PC-3 (cell line): ENCODE measurements around the gene ELANE.

ENCODE experiments used
- EZH2 ChIP-seq: fragments of 300-600 bp; sonication (generic); IDR thresholded peaks from one replicate; pipeline ENCODE4 v1.6.1; 2017; ENCODE audit warnings: antibody characterized with exemption, mild to moderate bottlenecking, low read length; ENCODE audit not compliant: unreplicated experiment
- TF ChIP-seq, protein P1 (sequence below): fragments of 300-600 bp; sonication (generic); conservative IDR thresholded peaks from 2 replicates; pipeline ENCODE4 v1.5.1; 2017; ENCODE audit warnings: antibody characterized with exemption, low read depth, mild to moderate bottlenecking, low read length

DNA sequence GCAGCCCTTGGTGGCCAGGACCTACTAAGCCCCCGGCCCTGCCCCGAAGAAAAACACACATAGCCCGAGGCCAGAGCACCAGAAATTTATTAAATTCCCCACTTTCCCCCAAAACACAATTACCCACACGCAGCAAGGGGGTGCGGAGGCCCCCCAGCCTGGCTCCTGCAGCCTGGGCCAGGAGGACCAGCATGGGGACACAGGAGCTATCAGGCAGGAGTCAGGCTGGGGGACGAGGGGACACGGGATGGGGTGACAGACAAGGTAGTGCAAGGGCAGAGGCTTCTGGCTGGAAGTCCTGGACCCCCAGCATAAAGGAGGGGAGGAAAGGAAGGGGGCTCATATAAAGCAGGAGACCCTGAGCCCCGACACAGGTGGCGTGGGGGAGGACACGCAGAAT is 44.3 kb downstream of the ELANE start:
- TF ChIP-seq EZH2 = no peak
- TF ChIP-seq, protein P1, sequence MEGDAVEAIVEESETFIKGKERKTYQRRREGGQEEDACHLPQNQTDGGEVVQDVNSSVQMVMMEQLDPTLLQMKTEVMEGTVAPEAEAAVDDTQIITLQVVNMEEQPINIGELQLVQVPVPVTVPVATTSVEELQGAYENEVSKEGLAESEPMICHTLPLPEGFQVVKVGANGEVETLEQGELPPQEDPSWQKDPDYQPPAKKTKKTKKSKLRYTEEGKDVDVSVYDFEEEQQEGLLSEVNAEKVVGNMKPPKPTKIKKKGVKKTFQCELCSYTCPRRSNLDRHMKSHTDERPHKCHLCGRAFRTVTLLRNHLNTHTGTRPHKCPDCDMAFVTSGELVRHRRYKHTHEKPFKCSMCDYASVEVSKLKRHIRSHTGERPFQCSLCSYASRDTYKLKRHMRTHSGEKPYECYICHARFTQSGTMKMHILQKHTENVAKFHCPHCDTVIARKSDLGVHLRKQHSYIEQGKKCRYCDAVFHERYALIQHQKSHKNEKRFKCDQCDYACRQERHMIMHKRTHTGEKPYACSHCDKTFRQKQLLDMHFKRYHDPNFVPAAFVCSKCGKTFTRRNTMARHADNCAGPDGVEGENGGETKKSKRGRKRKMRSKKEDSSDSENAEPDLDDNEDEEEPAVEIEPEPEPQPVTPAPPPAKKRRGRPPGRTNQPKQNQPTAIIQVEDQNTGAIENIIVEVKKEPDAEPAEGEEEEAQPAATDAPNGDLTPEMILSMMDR = no peak
